Activated CD4-positive, alpha-beta T cell treated with anti-CD3 and anti-CD28 coated beads for 1 hour (primary cell): ENCODE data around the gene ANKUB1.

Experiments used
- DNase-seq: peaks from one replicate; pipeline ENCODE4 v3.0.0-alpha.2; 2020

ANKUB1 gene

GRCh38 chr3:149808209-149808829 lies 16.0 kb upstream of the ANKUB1 start:
- DNase-seq = peak; percentile 25

- no peak for DNase-seq
Measured at GRCh38 chr3:149806171-149806778, 13.9 kb upstream of the ANKUB1 start.

- DNase-seq = no peak
Measured at GRCh38 chr3:149801639-149802038, 9.3 kb upstream of the ANKUB1 start.

DNA sequence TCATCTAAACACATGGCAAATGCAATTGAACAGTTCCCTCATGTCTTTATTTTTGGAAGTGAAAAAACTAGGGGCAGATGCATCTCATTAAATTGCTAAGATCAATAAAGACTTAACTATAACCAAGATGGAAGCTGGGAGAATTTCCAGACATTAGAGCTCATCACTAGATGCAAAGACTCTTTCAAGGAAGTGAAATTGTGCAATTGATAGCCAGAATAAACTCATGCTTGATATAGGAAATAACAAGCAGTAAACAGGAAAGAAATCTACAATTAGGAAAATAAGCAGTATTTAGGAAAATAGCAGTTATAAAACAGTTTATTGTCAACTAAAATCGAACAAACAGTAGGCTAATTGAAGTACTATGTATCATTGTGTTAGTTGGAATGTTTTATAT lies 8.8 kb upstream of the ANKUB1 start:
- DNase-seq = no peak

GRCh38 chr3:149800693-149801092 lies 8.3 kb upstream of the ANKUB1 start:
- DNase-seq = no peak

DNA sequence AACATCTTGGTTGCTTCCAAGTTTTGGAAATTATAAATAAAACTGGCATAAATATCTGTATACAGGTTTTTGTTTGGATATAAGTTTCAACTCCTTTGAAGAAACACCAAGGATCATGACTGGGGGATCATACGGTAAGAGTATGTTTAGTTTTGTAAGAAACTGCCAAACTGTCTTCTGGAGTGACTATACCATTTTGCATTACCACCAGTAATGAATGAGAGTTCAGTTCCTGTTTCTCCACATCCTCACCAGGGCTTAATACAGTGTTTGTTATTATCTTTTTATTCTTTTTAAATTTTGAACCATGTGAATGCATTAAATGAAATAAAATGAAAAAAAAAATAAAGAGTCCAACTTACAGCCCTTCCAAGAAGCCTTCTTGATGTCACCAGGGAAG lies 3.7 kb upstream of the ANKUB1 start:
- DNase-seq = no peak

DNA sequence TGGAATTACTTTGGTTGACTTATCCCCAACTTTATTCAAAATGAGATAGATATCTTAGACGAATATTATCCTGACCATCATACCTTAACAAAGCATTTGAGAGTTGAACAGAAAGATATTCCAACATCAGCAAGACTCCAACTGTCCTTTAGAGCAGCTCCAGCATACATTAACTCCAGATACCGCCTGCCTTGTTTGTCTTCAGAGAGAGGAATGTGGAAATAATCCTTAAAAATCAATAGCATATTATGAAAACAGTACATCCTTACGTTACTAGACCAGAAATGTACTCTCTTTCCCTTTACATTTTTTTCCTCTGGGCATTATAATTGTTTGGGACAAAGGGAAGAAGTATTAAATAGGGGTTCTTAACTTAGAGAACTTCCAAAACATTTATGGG lies 1.7 kb downstream of the ANKUB1 start:
- DNase-seq = no peak

GRCh38 chr3:149790268-149790667 lies 2.1 kb downstream of the ANKUB1 start:
- DNase-seq = no peak

GRCh38 chr3:149784064-149784704 lies 8.2 kb downstream of the ANKUB1 start:
- DNase-seq = no peak

DNA sequence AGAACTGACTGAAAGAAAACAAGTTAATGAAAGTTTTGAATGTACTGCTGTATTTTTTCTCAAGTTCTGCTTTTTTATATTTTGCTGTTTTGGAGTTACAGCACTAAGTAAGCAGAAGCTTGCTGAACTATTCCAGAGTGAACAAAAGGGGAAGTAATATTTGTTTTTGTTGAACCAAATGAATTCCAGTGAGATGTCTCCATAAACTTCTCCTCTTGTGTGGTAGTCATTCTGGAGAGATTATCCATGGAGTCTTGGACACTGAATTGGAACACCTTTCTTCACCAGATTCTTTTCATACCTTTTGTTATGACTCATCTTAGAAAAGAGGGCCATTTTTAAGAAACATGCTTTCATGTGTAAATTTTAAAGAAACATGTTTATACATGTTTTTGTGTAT lies 8.8 kb downstream of the ANKUB1 start:
- DNase-seq = no peak

DNA sequence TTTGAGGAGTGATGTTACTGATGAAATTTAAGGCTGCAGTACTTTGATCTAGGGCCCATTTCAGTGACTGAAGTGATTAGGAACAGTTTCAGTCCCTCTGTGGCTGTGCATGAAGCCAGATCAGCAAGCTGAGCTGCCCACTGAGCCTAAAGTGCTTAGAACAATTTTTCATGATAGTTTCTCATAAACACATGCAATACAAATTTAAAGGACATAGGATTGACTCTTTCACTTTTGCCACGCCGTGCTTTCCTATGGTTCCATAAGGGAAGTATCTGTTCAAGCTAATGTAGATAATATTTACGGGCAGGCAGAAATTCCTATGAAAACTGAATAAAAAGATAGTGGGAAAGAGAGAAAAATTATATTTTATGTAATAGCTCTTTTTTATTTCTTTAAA lies 10.6 kb downstream of the ANKUB1 start:
- DNase-seq = no peak

- no peak for DNase-seq
Measured at GRCh38 chr3:149781211-149781610, 11.1 kb downstream of the ANKUB1 start.

DNA sequence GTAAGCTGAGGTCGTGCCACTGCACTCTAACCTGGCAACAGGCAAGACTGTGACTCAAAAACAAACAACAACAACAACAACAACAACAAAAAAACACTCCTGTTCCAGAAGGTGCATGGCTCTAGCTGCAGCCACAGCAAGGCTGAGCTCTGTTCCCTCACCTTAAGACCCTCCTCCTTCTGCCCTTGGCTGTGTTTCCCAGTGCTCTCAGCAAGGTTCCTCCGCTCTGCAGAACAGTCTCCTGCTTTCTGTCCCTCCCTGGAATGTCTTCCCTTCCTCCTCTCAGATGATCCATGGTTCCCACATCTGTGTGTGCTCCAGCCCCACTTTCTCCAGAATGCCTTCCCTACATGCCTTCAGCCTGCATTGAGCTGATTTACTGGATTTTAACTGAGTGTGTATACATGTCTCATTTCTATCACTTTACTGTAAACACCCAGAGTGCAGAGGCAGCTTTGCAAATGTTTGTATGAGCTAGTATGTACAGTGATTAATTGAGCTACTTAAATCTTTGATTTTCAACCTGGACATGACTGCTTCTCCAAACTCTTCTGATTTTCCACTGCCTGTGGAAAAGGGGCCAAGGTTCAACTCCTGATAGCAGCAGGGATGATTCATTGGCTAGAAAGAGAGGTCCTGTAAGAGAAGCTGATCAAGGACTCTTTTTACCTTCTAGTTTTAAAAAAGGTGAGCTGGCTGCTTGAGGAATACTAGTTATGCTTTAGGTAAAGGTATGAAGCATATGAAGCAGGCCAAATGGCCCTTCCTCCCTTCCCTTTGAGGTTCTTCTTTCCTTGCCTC lies 14.7 kb downstream of the ANKUB1 start:
- DNase-seq = no peak

GRCh38 chr3:149776170-149776569 lies 16.2 kb downstream of the ANKUB1 start:
- no peak for DNase-seq

GRCh38 chr3:149772861-149773260 lies 19.5 kb downstream of the ANKUB1 start:
- DNase-seq = no peak

DNA sequence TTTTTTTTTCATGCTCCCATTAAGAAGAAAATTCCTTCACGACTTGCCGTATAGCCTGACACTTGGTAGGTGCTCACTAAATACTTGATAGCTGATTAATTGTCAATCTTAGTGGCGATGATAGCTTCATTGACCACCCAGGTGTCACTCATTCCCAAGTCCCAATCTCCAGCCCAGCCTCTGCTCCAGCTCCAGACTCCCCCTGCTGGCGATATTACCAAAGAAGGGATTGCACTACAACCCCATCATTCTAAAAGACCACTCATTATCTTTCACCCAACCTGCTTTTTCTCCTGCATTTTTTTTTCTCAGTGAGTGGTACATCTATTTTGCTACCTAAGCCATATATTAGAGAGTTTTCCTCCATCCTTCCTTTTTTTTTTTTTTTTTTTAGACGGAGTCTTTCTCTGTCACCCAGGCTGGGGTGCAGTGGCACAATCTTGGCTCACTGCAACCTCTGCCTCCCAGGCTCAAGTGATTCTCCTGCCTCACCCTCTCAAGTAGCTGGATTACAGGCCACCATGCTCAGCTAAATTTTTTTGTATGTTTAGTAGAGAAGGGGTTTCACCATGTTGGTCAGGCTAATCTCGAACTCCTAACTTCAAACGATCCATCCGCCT lies 20.6 kb downstream of the ANKUB1 start:
- DNase-seq = no peak

DNA sequence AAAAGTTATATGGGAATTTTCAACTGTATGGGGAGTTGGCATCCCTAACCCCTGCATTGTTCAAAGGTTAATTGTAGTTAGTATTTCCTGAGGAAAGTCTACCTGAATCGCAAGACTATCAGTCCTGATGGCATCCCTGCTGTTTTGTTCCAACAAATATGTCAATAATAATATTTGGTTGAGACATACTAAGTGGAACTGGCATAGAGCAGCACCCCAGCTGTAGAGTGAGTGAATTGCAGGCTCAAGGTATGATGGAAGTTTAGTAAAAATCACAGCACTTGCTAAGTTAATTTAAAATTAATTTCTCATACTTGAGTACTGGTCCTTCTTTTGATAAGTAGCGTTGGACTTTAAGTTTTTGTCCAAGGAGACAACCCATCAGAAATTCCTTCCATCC lies 22.1 kb downstream of the ANKUB1 start:
- DNase-seq = no peak

- no peak for DNase-seq
Measured at GRCh38 chr3:149768704-149769103, 23.6 kb downstream of the ANKUB1 start.

- DNase-seq = no peak
Measured at GRCh38 chr3:149767720-149768119, 24.6 kb downstream of the ANKUB1 start.

DNA sequence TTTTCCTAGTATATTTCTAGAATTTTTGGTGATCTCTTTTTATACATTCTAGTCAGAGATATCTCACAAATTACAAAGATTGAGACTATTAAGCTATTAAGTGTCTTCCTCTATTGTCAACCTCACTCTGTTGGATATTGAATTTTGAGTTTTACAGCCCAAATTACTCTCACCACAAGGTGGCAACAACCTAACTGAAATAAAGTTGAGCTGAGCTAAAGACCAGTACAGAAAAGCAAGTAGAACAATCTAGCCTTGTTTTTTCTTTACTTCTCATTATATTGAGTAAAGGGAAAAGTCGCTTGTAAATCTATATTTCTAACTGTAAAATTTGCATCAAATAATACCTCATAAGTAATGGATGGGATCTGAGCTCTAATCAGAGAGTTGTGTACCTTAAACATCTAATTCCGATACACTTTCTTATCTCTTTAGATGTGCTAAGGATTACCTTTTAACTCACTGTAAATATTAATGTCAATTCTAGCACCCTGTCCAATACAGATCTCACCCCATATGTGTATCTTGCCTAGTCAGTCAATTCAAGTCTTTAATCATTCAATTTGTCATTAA lies 26.5 kb downstream of the ANKUB1 start:
- no peak for DNase-seq

GRCh38 chr3:149764302-149764701 lies 28.1 kb downstream of the ANKUB1 start:
- DNase-seq = no peak

- DNase-seq = no peak
Measured at GRCh38 chr3:149763565-149764195, 28.7 kb downstream of the ANKUB1 start.
